Measurements from ENCODE around the gene RTP4.

- TF ChIP-seq CTCF (IDR thresholded peaks at IDR 0.05) (no peak), POLR2AphosphoS5 (IDR thresholded peaks at IDR 0.05) (no peak)
Observed at GRCh38 chr3:187401856-187402255, 33.7 kb downstream of the RTP4 start.

All from stomach (tissue), 4 donors.